ENCODE results near the gene CD59.
"Not testable (repeated sequence)": the region's sequence is repeated elsewhere in the genome, so short reads cannot be mapped to it uniquely, and the experiment has no call there.

The CD59 gene

DNA sequence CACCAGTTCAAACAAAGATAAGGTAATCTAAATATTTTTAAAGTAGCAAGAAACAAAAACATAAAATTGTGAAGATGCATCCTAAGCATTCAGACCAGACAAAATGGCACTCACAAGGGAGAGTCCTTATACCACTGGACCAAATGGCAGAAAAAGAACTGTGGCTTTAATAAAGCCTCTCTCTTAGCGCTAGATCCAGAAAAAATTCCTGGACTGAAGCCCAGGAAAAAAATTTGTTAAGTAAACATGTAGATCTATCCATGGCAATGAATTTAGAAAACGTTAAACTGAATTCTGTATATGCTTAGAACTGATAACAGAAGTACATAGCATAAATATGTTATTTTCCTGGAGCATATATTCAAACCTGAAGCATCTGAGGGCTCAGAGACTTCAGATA lies 11.8 kb upstream of the CD59 start:
- DNase-seq: no peak

DNA sequence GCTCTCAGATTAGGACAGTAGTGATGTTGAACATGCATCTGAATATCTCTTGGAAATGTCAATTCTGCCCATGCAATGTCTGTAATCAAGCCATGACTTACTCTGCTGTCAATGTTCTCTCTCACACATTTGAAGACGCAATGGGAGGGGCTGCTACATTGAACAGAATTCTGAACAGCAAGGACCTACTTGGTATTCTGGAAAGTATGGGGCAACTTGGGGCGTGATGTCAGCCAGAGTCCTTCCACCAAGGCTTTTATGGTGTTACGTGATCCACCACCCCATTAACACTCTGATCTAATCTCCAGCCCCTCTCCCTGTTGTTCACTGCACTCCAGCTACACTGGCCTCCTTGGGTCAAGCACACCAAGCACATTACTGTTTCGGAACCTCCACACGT lies 7.1 kb upstream of the CD59 start:
- no peak for DNase-seq

DNA sequence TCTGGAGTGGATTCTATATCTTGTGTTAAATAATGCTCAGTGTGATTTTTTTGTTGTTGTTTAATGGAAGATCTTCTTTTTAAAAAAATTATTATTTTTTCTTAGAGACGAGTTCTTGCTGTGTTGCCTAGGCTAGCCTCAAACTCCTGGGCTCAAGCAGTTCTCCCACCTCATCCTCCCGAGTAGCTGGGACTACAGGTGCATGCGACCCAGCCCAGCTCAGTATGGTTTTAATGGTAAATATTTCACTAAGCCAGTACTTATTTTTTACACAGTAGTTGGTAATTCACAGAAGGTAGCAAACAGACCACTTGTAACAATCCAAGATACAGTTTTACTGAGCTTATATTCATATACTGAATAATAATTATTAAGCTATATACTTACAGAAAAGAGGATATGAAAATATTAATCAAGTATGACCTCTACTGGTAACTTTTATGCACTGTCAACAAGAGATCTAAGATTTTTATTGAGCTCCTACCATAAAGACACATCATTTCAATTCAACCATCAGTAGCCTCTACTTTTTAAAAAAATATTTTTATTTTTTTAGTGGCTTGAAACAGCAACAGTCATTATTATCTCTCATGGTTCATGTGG lies 6.1 kb upstream of the CD59 start:
- no peak for DNase-seq

DNA sequence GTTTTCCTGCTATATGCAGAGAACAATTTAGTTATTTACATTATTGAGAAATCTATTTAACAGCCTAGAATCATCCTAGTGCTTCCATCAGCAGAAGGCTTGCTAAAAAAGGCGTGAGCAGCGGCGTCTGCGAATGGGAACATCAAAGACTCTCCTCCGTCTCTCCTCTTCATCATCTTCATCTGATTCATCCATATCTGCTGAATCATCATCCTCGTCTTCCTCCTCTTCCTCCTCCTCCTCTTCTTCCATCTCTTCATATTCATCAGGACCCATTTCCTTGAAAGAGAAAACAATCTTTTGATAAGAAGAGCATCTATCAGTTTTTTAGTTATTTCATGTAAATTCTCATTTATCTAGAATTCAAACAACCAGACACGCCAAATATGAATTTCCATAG lies 5.6 kb upstream of the CD59 start:
- DNase-seq: no peak

DNA sequence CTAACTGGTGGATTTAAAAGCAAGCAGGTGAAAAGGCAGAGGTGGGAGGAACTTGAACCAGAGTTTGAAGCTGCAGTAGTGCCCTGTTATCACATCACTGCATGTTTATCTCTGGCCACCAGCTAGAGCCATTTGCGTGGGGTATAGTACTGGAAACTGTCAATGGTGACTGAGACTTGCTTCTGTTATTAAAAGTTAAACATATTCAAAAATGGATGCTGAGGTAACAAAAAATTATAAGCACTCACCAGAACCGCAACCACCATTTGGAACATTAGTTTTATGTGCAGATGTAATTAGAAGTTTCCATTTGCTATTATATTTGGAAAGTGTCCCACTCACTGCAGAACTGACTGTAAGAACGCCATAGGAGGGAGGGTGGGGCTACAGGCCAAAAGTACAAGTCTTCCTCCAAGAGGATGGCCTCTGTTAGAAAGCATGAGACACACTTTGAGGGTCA lies 1.2 kb upstream of the CD59 start:
- DNase-seq: no peak

DNA sequence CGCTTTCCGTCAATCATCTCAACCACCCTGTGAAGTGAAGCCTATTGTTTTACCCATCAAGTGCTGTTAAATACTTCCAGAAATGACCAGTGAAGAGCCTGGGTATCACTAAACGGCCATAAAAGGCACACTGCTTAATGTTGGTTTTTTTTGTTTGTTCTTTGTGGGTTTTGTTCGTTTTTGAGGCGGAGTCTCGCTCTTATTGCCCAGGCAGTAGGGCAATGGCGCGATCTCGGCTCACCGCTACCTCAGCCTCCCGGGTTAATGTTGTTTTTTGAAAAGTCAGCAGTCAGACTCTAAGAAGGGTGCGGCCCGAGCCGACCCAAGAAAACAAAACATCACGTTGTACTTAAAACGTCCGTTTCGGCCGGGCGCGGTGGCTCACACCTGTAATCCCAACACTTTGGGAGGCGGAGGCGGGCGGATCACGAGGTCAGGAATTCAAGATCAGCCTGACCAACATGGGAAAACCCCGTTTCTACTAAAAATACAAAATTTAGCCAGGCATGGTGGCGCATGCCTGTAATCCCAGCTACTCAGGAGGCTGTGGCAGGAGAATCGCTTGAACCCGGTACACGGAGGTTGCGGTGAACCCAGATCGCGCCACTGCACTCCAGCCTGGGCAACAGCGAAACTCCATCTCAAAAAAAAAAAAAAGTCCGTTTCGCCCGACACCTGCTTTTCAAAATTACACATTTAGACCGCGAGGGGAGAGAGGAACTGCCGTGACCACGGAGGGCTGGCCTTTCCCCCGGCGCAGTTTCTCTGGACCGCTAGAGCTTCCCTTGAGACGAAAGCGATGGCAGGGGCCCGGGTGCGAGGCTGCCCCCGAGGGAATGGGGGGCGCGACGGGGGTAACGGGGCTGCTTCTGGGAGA lies 714 bp downstream of the CD59 start:
- peak; percentile 66 for DNase-seq

DNA sequence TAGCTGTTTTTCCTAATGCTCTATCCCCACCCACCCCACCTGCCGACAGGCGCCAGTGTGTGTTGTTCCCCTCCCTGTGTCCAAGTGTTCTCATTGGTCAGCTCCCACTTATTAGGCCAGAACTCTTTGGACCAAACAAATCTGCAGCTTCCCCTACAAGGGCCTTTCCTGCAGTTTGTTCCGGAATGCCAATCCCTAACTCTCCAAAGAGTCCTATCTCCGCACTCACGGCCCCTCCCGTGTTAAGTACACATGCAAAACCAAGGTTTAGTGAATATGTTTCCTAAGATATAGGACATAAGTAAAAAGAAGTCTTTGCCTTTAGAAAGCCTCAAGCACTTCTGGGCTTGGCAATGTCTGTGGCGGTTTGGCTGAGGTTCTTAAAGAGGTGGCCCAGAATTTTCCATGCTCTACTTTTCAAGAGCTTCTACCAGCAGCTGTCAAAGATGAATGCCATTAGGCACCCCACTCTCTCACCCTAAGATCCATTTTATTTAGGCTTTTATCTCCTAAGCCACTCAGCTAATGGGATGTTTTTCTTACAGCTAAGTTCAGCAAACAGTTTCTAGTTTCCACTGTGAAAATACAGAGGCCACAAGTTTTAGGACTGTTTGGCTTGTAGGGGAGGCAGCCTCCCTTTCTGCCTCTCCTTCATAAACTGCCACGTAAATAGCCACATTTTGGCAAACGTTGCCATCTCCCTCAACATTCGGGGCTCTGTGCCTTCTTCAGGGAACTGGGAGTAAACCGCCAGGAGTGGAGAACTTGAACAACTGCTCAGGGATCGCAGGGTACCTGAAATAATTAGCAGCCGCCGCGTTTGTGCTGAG lies 1.6 kb downstream of the CD59 start:
- DNase-seq: no peak

DNA sequence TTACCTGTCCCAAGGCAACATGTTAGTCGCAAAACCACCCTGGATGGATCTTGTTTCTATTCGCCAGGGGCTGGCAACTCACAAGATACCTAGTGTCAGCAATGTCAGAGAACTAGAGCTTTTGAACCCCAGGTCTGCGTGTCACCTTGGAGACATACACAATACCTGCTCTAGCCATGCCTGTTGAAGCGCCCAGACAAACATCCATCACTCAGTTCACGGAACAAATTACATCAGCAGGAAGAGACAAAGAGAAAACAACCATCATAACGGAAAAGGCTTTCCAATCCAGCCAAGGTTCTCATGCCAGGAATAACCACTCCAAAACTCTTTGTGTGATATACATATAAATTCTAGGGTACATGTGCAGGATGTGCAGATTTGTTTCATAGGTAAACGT lies 2.2 kb downstream of the CD59 start:
- DNase-seq: no peak

DNA sequence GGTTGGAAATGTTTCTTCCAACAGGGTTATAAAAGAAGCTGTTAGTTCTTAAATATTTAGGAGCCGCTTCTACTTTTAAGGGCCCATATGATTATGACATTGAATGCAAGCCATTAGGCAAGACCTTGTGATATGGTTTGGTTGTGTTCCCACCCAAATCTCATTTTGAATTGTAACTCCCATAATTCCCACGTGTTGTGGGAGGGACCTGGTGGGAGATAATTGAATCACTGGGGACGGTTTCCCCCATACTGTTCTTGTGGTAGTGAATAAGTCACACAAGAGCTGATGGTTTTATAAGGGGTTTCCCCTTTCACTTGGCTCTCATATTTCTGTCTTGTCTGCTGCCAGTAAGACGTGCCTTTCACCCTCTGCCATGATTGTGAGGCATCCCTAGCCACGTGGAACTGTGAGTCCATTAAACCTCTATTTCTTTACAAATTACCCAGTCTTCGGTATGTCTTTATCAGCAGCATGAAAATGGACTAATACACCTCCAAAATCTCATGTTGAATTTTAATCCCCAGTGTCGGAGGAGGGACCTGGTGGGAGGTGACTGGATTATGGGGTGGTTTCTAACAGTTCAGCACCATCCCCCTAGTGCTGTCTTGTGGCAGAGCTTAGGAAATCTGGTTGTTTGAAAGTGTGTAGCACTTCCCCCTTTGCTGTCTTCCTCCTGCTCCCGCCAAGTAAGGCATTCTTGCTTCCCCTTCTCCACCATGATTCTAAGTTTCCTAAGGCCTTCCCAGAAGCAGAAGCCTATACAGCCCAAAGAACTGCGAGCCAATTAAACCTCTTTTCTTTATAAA lies 4.3 kb downstream of the CD59 start:
- DNase-seq: no peak

DNA sequence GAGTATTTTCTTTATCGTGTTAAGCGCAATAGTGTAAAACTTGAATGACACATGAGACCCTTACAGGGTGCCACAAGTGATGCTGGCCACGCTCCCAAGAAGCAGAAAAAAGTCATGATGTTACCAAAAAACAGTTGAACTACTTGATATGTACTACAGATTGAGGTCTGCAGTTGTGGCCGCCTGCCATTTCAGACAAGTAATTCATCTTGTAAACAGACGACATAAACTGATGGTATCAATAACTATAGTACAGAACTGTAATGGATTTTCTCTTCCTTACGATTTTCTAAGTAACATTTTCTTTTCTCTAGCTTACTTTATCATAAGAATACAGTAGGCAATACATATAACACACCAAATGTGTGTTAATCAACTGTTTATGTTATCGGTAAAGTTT lies 5.5 kb downstream of the CD59 start:
- DNase-seq: no peak

DNA sequence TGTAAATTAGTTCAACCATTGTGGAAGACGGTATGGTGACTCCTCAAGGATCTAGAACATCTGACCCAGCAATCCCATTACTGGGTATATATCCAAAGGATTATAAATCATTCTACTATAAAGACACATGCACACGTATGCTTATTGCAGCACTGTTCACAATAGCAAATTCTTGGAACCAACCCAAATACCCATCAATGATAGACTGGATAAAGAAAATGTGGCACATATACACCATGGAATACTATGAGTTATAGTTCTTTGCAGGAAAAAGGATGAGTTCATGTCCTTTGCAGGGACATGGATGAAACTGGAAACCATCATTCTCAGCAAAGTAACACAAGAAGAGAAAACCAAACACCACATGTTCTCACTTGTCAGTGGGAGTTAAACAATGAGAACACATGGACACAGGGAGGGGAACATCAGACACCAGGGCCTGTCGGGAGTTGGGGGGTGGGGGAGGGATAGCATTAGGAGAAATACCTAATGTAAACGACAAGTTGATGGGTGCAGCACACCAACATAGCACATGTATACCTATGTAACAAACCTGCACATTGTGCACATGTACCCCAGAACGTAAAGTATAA lies 7.1 kb downstream of the CD59 start:
- not testable (repeated sequence) for DNase-seq

DNA sequence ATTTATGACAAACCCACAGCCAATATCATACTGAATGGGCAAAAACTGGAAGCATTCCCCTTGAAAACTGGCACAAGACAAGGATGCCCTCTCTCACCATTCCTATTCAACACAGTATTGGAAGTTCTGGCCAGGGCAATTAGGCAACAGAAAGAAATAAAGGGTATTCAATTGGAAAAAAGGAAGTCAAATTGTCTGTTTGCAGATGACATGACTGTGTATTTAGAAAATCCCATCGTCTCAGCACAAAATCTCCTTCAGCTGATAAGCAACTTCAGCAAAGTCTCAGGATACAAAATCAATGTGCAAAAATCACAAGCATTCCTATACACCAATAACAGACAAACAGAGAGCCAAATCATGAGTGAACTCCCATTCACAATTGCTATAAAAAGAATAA lies 8.7 kb downstream of the CD59 start:
- DNase-seq: not testable (repeated sequence)

DNA sequence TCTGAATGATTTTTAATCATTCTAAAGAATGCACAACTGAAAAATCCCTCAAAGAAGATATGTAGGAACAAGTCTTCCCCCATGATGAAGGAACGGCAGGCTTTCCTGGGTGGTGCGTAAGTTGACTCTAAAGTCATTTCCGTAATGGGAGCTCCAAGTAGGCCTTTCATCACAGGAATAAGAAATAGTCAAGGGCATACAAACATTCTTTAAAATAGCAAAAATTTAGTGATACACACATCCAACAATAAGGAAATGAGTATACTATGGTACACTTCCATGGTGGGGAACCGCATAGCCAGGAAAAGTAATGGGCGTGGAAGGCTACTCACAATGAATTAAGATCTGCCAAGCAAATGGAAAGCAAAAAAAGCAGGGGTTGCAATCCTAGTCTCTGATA lies 10.7 kb downstream of the CD59 start:
- DNase-seq: no peak

DNA sequence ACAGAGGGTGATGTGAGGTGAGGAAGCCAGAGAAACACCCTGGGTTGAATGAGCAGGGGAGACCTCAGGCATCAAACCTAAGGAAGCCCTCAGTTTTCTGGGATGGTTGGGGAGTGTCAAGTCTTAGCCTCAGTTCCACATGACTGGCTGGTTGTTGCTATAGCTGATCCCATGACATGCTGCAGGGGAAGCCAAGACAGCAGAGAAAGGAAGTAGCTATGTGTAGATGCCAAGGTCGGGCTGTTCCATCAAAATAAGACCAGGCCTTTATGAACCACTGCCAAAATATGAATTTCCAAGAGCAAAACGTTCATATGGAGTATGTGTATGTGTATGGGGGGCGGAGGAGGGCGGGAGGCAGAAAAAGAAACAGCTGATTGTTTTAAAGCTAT lies 11.6 kb downstream of the CD59 start:
- no peak for DNase-seq

DNA sequence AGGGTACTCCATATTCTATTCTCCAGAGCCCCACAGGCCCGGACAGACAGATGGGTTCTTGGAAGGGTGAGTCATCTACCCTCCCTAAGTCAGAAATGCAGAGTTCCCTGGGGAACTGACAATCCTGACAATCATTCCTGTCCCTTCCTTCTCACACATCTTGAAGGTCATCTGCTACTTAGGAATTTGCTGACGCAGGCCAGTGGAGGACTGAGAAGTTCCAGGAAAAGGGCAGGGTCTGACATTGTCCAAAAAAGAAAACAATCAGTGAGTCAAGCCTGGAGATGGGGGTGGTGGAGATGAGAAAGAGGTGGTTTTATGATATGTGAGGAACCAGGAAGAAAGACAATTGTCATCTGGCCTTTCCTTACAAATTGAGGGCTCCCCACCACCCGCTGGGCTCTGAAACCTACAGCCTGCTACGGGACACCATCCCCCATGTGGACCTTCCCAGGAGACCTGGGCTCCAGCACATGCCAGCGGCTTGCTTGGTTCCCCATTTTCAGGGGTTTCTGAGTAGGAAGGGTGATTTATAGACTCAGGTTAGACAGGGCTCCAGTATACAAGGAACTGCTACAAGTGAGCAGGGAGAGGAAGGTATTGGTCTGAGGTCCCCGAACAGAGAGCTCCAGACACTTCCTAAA lies 12.9 kb downstream of the CD59 start:
- DNase-seq: no peak

DNA sequence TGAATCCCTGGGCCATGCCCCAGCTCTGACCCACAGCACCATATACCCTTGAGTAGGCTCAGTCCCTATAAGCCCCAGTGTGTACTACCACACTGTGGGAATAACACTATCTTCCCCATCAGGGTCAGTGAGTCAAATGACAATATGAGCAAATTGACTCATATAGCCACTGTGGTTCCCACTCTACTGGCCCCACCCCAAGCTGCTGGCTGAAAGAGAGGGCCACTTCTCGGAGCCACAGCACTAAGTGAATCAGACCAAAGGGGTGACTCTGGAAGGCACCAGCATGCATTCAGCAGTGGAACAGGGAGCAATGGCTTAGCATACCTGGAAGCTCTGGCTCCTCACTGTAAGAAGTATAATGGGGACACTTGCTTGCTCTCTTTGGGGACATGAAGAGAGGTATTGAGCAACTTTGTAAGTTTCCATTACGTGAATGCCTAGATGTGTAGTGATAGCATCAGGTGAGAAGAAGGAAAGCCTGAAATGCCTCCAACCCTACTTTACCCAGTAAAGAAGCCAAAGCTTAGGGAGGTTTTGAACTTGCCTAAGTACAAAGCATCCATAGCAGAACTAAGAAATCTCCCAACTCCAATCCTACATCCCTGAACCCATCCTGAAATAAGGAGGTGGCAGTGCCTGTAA lies 13.5 kb downstream of the CD59 start:
- no peak for DNase-seq

DNA sequence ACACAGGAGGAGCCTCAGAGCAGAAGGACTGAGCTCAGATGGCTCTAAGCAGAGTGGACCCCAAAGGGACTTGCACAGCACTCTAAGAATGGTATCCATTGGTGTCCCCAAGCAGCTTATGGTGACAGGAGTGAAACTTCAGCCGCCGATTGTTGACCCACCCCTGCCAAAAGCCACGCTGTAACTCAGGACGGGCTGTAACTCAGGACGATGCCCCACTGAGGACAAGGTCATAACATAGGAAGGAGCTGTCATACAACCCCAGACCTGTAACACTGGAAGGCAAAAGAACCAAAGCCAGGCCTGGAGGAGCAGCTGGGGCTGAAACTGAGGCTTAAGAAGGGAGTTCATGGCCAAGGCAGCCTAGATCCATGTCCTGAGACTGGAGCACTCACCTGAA lies 14.2 kb downstream of the CD59 start:
- DNase-seq: no peak

DNA sequence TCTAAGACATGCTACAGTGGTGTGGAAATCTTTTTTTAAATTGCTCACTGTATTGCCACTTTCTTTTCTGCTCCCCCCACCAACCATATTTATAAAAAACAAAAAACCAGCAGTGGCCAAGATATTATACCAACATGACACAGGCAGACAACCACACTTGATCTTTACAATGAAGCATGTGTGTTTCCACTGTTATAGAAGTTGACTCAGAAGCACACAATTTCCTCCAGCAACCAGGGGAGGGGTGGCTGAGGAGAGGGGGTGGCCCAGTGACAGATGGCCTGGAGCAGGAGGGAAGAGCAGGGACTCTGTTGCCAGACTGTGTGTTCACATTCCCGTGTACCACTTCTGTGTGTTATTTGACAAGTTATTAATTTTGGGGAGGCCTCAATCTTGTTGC lies 14.8 kb downstream of the CD59 start:
- DNase-seq: no peak

DNA sequence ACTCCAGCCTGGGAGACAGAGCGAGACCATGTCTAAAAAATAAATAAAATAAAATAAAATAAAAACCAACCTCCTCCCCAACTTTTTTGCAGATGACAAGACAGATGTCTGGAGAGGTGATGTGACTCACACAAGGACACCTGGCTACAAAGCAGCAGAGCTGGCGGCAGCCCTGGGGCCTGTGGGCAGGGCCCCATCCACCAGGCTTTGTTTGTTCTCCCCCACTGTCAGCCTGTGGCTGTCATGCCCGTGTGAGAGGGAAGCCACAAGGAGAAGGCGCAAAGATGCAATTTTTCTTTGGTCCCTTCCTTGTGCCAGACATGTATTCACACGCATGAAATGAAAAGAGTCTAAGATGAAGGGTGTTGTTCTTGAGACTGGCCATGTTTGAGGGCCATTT lies 16.6 kb downstream of the CD59 start:
- DNase-seq: no peak

DNA sequence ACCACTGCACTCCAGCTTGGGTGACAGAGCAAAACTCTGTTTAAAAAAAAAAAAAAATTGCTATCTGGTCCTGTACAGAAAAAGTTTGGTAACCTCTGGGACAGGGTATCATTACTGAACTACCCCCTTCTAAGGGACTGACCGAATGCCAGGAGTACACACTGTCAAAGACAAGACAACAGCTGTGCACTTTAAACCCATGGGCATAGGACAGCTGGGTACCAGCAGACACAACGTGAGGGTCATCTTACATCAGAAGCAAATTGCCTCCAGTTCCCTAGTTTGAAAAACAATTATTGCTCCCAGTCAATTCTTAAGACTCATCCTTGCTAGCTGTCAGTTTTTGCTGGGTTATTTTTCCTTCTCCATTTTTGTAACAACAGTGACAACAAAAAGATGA lies 17.8 kb downstream of the CD59 start:
- DNase-seq: no peak

DNA sequence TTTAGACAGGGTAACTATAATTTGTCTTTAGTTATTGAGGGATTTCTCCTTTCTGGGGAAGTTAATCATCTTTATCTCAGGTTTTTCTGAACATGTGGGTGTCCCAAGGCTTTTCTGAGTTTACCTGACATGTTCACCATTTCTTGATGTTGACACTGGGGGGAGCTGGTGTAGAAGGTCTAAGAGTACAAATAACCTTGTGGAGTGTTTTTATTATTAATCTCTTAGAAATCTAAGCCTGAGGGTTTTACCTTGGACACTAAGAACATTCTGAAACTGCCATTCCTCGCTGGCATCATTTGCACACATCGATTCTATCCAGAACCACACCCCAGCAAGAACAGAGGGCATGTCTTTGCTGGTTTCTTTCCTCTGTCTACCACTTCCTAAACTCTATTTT lies 20.0 kb downstream of the CD59 start:
- no peak for DNase-seq
